Osteocyte (in vitro differentiated cells): ENCODE results near the gene CRIM1. TPM values are rescaled to one million over a fixed set of nuclear protein-coding genes. Genes with fewer than 3 reads are reported as not detected.

Source experiments
- DNase-seq: peaks from one replicate; pipeline ENCODE4 v3.0.0; 2021; ENCODE audit warnings: mixed read lengths; ENCODE audit not compliant: unreplicated experiment; ENCODE audit errors: extremely low spot score
- H3K27ac Mint-ChIP-seq: one replicate; pipeline ENCODE4 v1.8.0; 2021; ENCODE audit warnings: mild to moderate bottlenecking, mixed read lengths; ENCODE audit not compliant: unreplicated experiment
- H3K27me3 Mint-ChIP-seq: one replicate; pipeline ENCODE4 v1.8.0; 2021; ENCODE audit warnings: mixed read lengths; ENCODE audit not compliant: unreplicated experiment
- H3K36me3 Mint-ChIP-seq: one replicate; pipeline ENCODE4 v1.8.0; 2021; ENCODE audit warnings: mixed read lengths; ENCODE audit not compliant: unreplicated experiment
- H3K4me1 Mint-ChIP-seq: one replicate; pipeline ENCODE4 v1.8.0; 2021; ENCODE audit warnings: mixed read lengths; ENCODE audit not compliant: unreplicated experiment
- H3K4me3 Mint-ChIP-seq: one replicate; pipeline ENCODE4 v1.8.0; 2021; ENCODE audit warnings: mild to moderate bottlenecking, moderate library complexity, mixed read lengths; ENCODE audit not compliant: unreplicated experiment
- H3K9me3 Mint-ChIP-seq: one replicate; pipeline ENCODE4 v1.8.0; 2021; ENCODE audit warnings: mixed read lengths; ENCODE audit not compliant: unreplicated experiment
- CTCF ChIP-seq: fragments of 200-600 bp; sonication (generic); IDR thresholded peaks from 2 replicates; pipeline ENCODE4 v1.5.0; 2021; ENCODE audit warnings: antibody characterized with exemption, mild to moderate bottlenecking, moderate library complexity
- total RNA-seq: library from RNA; stranded (reverse); gene quantifications from 2 replicates; pipeline ENCODE4 v1.2.1, GENCODE V29; 2021

The CRIM1 gene
- total RNA-seq, 1 donor from 2014 or later, result 194 TPM

GRCh38 chr2:36497570-36498163 is 142.1 kb downstream of the CRIM1 start:
- peaks cover 32% of the 10 kb centered on the region for H3K36me3 Mint-ChIP-seq
- H3K9me3 Mint-ChIP-seq, result no peaks in the 10 kb centered on the region
- peak overlapping the region; percentile 63 for H3K27ac Mint-ChIP-seq
- TF ChIP-seq CTCF, result no peak
- H3K27me3 Mint-ChIP-seq, result no peaks in the 10 kb centered on the region
- H3K4me3 Mint-ChIP-seq, result no peak overlapping the region
- DNase-seq, result no peak
- peaks cover 32% of the 10 kb centered on the region for H3K4me1 Mint-ChIP-seq

- TF ChIP-seq CTCF, result no peak
- H3K36me3 Mint-ChIP-seq, result peaks cover 37% of the 10 kb centered on the region
- no peak for DNase-seq
- H3K9me3 Mint-ChIP-seq, result no peaks in the 10 kb centered on the region
- H3K4me1 Mint-ChIP-seq, result peaks cover 19% of the 10 kb centered on the region
- no peak overlapping the region for H3K4me3 Mint-ChIP-seq
- H3K27me3 Mint-ChIP-seq, result no peaks in the 10 kb centered on the region
- peak overlapping the region; percentile 12 for H3K27ac Mint-ChIP-seq
Observed at GRCh38 chr2:36499128-36499820, 143.7 kb downstream of the CRIM1 start.

- Mint-ChIP-seq H3K27me3 (no peaks in the 10 kb centered on the region), H3K4me3 (no peak overlapping the region), H3K9me3 (no peaks in the 10 kb centered on the region), H3K36me3 (peaks cover 36% of the 10 kb centered on the region), H3K27ac (peak overlapping the region; percentile 12), H3K4me1 (peaks cover 13% of the 10 kb centered on the region)
- no peak for TF ChIP-seq CTCF
- no peak for DNase-seq
Observed at GRCh38 chr2:36500072-36500471, 144.5 kb downstream of the CRIM1 start.

DNA sequence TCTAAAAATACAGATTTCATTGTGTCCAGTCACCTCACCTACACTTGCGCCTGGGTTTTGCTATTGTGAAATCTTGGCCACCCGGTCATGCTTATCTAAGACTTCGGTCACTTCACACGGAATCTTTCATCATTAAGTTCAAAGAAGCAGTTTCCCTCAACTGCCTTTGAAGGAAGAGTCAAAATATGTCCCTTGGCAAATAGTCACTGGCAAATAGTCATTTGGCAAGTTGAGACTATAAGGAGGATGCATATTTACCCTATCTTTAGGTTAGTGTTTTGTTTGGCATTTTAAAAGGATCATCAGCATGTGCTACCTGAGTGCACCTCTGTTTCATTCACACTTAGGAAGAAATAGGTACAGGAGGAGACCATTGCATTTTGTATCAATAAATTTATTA is 146.5 kb downstream of the CRIM1 start:
- Mint-ChIP-seq H3K27me3 (no peaks in the 10 kb centered on the region), H3K36me3 (peaks cover 35% of the 10 kb centered on the region), H3K4me1 (peaks cover 12% of the 10 kb centered on the region), H3K27ac (peak overlapping the region; percentile 44), H3K9me3 (no peaks in the 10 kb centered on the region), H3K4me3 (no peak overlapping the region)
- DNase-seq, result no peak
- no peak for TF ChIP-seq CTCF

- Mint-ChIP-seq H3K27ac (peak overlapping the region; percentile 54), H3K36me3 (peaks cover 22% of the 10 kb centered on the region), H3K4me3 (no peak overlapping the region), H3K4me1 (peaks cover 19% of the 10 kb centered on the region), H3K9me3 (no peaks in the 10 kb centered on the region), H3K27me3 (no peaks in the 10 kb centered on the region)
- TF ChIP-seq CTCF, result peak; percentile 91
- no peak for DNase-seq
Observed at GRCh38 chr2:36507408-36507812, 151.8 kb downstream of the CRIM1 start.
